HG03520 (cell line): Measurements from ENCODE around the gene SEMA3G.

Experiments
- ATAC-seq: cut with Tn5 transposase; IDR thresholded peaks from one replicate; pipeline ENCODE4 v1.9.1; 2021; ENCODE audit warnings: mild to moderate bottlenecking, moderate library complexity; ENCODE audit not compliant: unreplicated experiment

SEMA3G gene

GRCh38 chr3:52397676-52398399 is 47.1 kb downstream of the SEMA3G start:
- no peak for ATAC-seq

- ATAC-seq, result no peak
Measured at GRCh38 chr3:52396907-52397591, 47.9 kb downstream of the SEMA3G start.

- ATAC-seq, result no peak
Measured at GRCh38 chr3:52396011-52396906, 48.6 kb downstream of the SEMA3G start.

- ATAC-seq, result no peak
Measured at GRCh38 chr3:52395503-52395865, 49.4 kb downstream of the SEMA3G start.

- ATAC-seq, result no peak
Measured at GRCh38 chr3:52394751-52395502, 50.0 kb downstream of the SEMA3G start.

GRCh38 chr3:52393959-52394670 is 50.8 kb downstream of the SEMA3G start:
- ATAC-seq, result no peak

GRCh38 chr3:52393131-52393807 is 51.6 kb downstream of the SEMA3G start:
- no peak for ATAC-seq

- no peak for ATAC-seq
Measured at GRCh38 chr3:52392216-52392930, 52.5 kb downstream of the SEMA3G start.

GRCh38 chr3:52391096-52391495 is 53.8 kb downstream of the SEMA3G start:
- ATAC-seq, result no peak

- ATAC-seq, result no peak
Measured at GRCh38 chr3:52388933-52389332, 56.0 kb downstream of the SEMA3G start.

- ATAC-seq, result no peak
Measured at GRCh38 chr3:52388348-52388821, 56.5 kb downstream of the SEMA3G start.

GRCh38 chr3:52387481-52387880 is 57.4 kb downstream of the SEMA3G start:
- ATAC-seq, result no peak

- ATAC-seq, result no peak
Measured at GRCh38 chr3:52385157-52385556, 59.7 kb downstream of the SEMA3G start.

GRCh38 chr3:52384019-52384761 is 60.7 kb downstream of the SEMA3G start:
- no peak for ATAC-seq

GRCh38 chr3:52383446-52383845 is 61.5 kb downstream of the SEMA3G start:
- no peak for ATAC-seq
